Keratinocyte (primary cell): ENCODE measurements around the gene ELP5.

Experiments used
- EZH2 ChIP-seq: IDR thresholded peaks from one replicate; pipeline ENCODE4 v1.6.1; 2012; ENCODE audit warnings: inconsistent platforms, mild to moderate bottlenecking, low read length, moderate library complexity
- TF ChIP-seq, protein P1 (sequence below), 3 experiments: IDR thresholded peaks in 1 of 3; conservative IDR thresholded peaks in 1 of 3; optimal IDR thresholded peaks in 1 of 3; 2 replicates in 2 of 3; 3 replicates in 1 of 3; pipeline versions ENCODE3 to v1.5.1; 2011; ENCODE audit warnings: low read length in 3 of 3, mild to moderate bottlenecking in 3 of 3, moderate library complexity in 2 of 3, control low read depth in 1 of 3, inconsistent platforms in 1 of 3; ENCODE audit not compliant: insufficient read depth in 2 of 3; ENCODE audit errors: extremely low read depth in 1 of 3

DNA sequence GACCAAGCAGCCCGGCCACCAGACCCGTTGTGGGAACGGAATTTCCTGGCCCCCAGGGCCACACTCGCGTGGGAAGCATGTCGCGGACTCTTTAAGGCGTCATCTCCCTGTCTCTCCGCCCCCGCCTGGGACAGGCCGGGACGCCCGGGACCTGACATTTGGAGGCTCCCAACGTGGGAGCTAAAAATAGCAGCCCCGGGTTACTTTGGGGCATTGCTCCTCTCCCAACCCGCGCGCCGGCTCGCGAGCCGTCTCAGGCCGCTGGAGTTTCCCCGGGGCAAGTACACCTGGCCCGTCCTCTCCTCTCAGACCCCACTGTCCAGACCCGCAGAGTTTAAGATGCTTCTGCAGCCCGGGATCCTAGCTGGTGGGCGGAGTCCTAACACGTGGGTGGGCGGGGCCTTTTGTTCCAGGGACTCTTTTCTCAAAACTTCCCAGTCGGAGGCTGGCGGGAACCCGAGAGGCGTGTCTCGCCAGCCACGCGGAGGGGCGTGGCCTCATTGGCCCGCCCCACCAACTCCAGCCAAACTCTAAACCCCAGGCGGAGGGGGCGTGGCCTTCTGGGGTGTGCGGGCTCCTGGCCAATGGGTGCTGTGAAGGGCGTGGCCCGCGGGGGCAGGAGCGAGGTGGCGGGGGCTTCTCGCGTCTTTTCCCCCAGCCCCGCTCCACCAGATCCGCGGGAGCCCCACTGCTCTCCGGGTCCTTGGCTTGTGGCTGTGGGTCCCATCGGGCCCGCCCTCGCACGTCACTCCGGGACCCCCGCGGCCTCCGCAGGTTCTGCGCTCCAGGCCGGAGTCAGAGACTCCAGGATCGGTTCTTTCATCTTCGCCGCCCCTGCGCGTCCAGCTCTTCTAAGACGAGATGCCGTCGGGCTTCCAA, 29.3 kb downstream of the ELP5 start, which contains the start of gene SLC2A4:
- TF ChIP-seq, protein P1, sequence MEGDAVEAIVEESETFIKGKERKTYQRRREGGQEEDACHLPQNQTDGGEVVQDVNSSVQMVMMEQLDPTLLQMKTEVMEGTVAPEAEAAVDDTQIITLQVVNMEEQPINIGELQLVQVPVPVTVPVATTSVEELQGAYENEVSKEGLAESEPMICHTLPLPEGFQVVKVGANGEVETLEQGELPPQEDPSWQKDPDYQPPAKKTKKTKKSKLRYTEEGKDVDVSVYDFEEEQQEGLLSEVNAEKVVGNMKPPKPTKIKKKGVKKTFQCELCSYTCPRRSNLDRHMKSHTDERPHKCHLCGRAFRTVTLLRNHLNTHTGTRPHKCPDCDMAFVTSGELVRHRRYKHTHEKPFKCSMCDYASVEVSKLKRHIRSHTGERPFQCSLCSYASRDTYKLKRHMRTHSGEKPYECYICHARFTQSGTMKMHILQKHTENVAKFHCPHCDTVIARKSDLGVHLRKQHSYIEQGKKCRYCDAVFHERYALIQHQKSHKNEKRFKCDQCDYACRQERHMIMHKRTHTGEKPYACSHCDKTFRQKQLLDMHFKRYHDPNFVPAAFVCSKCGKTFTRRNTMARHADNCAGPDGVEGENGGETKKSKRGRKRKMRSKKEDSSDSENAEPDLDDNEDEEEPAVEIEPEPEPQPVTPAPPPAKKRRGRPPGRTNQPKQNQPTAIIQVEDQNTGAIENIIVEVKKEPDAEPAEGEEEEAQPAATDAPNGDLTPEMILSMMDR (optimal IDR thresholded peaks at IDR 0.05 in 1 of 3, IDR thresholded peaks at IDR 0.05 in 1 of 3, conservative IDR thresholded peaks at IDR 0.05 in 1 of 3; ENCODE audit: extremely low read depth in 1 of 3, insufficient read depth in 2 of 3, low read length in 3 of 3), result no peak
- TF ChIP-seq EZH2, result no peak
